Muscle layer of colon (tissue), 2 donors: ENCODE measurements around the gene PRDM11.

ENCODE experiments used
- H3K27ac ChIP-seq: one replicate; pipeline ENCODE4 v1.7.0; 2013; ENCODE audit warnings: low read depth, mild to moderate bottlenecking, low read length, moderate library complexity
- H3K27me3 ChIP-seq, 2 donors: one replicate each; pipeline ENCODE4 v1.7.0; 2013; ENCODE audit warnings: low read length in 2 of 2, mild to moderate bottlenecking in 2 of 2; ENCODE audit not compliant: insufficient read depth in 2 of 2, control insufficient read depth in 1 of 2
- H3K36me3 ChIP-seq: one replicate; pipeline ENCODE4 v1.7.0; 2013; ENCODE audit warnings: mild to moderate bottlenecking, low read length; ENCODE audit not compliant: insufficient read depth
- H3K4me1 ChIP-seq: one replicate; pipeline ENCODE4 v1.7.0; 2013; ENCODE audit warnings: mild to moderate bottlenecking, low read length; ENCODE audit not compliant: insufficient read depth
- H3K4me3 ChIP-seq, 2 donors: one replicate each; pipeline ENCODE4 v1.7.0; 2013; ENCODE audit warnings: low read length in 2 of 2, low read depth in 1 of 2, mild to moderate bottlenecking in 1 of 2, moderate library complexity in 1 of 2
- H3K9ac ChIP-seq: one replicate; pipeline ENCODE4 v1.7.0; 2013; ENCODE audit warnings: low read length
- H3K9me3 ChIP-seq: one replicate; pipeline ENCODE4 v1.7.0; 2013; ENCODE audit warnings: mild to moderate bottlenecking, low read length
- donor health status: abdominal sarcoma.
- donor health status: Adenocarcinoma of cecum.

The PRDM11 gene

DNA sequence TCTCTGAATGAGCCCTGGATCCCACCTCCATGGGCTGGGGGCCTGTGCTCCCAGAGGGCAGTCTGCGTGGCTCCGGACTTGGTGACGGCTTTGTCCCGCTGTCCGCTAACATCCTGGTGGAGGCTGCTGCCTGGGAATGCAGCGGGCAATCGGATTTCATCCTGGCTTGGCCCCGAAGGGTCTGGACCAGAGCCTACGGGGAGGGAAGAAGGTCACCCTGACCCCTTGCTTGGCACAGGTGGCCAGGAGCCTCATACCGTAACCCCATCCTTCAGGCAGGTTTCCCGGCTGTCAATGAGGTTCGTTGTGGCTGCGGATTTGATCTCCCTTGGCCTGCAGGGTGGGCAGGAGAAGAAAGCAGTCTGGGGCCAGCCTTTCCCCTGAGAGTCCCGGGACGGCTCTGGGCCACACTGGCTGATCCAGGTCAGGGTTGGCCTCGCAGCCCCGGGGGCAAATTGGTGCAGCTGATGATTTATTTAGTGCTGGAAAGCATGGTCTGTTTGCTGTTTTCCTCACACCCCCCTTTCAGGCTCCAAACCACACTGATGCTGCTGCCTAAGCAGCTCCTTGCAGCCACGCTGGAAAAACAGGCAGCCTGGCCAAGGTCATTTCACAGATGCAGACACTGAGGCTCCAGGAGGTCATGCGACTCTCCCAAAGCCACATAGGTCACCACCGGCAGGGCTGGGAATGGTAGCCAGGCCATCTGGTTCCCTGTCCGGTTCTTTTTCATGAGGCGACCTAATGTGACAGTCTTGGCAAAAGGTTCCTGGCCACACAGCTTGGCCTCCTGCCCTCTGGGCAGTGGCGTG lies 15.0 kb downstream of the PRDM11 start:
- no peaks in the 10 kb centered on the region for H3K9me3 ChIP-seq
- H3K4me3 ChIP-seq: peak overlapping the region in 1 of 2 donors; percentile 16
- no peaks in the 10 kb centered on the region for H3K27me3 ChIP-seq
- peak overlapping the region; percentile 11 for H3K9ac ChIP-seq
- peak overlapping the region; percentile 63 for H3K27ac ChIP-seq
- peaks cover 63% of the 10 kb centered on the region for H3K4me1 ChIP-seq
- no peaks in the 10 kb centered on the region for H3K36me3 ChIP-seq

DNA sequence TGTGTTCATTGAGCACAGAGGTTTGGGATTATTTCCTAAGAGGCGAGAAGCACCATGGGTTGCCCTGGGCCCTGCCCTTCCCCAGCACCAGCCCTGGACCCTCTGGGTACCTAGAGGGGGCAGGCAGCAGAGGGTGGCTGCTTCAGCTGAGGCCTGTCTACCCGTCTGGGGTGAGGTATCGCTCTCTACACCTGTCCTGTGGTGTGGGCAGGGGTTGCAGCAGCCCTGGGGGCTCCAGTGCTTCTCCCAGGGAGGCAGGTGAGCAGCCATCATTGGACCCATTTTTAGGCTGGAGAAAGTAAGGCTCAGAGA lies 15.6 kb downstream of the PRDM11 start:
- H3K4me1 ChIP-seq: peaks cover 60% of the 10 kb centered on the region
- no peaks in the 10 kb centered on the region for H3K9me3 ChIP-seq
- no peak overlapping the region for H3K9ac ChIP-seq
- H3K27me3 ChIP-seq: no peaks in the 10 kb centered on the region
- no peak overlapping the region for H3K27ac ChIP-seq
- no peak overlapping the region for H3K4me3 ChIP-seq
- H3K36me3 ChIP-seq: no peaks in the 10 kb centered on the region

DNA sequence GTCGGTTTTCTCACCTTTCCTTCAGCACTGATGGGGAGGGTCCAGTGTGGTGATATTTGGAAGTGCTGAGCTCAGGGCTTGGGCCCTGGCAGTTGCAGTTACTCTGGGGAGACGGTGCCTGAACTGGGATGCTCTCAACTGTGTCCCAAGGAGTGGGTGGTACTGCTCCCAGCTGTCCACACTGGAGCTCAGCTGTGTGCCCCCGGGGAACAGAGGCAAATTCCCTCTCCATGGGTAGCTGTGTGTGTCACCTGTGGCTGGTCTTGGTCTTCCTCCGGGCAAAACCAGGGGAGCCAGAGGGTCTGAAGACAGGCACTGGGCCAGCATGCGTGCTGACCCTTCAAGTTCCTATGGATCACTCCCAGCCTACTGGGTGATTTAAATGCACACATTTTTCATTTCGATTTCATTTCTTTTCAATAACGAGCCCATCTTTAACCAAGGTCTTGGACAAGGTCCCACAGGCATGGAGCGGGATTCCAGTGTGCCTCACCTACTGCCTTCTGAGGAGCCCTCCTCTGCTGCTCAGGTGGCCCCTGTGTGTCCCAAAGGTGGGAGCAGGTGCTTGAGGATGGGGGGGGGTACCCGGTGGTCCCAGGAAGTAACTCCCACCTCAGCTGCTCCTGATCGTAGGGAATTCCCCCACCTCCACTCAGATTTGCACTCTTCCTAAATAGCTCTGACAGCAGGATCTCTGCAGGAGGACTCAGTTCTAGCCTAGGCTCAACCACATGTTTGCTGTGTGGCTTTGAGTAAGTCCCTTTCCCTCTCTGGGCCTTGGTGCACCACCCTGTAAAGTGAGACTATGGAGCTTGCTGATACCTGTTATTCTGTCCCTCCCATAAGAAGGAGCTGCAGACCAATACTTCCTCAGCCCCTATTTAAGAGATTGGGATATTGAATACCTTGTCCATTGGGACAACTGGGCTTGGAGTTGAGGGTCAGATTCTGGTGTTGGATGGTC lies 16.8 kb downstream of the PRDM11 start:
- peaks cover 48% of the 10 kb centered on the region for H3K4me1 ChIP-seq

DNA sequence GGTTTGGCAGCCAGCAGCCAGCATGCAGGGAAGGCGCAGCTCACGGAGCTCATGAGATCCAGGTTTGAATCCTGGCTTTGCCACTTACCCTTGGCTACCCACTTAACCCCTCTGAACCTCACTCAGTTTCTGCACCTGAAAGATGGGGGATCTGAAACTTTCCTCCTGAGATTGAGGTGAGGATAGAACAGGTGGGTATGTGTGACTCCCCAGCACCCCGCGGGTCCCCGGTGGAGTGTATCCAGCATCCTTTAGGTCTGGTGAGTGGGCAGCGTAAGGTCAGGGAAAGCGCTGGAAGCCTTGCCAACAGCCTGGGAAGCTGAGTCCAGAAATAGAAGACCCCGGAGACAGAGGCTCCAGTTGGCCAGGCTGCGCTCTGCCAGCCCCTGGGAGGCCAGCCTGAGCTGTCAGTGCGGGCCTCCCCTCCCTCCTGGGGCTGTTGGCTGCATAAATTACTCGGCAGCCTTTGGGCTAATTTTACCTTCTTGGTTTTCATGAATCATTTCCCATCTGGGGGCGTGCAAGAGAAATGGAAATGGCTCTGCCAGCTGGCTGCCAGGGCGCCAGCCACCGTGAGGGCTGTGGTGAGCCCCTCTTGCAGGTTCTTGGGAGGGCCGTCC lies 17.6 kb downstream of the PRDM11 start:
- H3K36me3 ChIP-seq: no peaks in the 10 kb centered on the region
- H3K4me3 ChIP-seq: no peak overlapping the region
- no peak overlapping the region for H3K27ac ChIP-seq
- no peak overlapping the region for H3K9ac ChIP-seq
- H3K9me3 ChIP-seq: no peaks in the 10 kb centered on the region
- H3K4me1 ChIP-seq: peaks cover 41% of the 10 kb centered on the region
- no peaks in the 10 kb centered on the region for H3K27me3 ChIP-seq

More for the DNA sequence above, 16.8 kb downstream of the PRDM11 start:
- no peaks in the 10 kb centered on the region for H3K27me3 ChIP-seq
- H3K36me3 ChIP-seq: no peaks in the 10 kb centered on the region
- peak overlapping the region; percentile 7 for H3K27ac ChIP-seq
- H3K9ac ChIP-seq: no peak overlapping the region
- no peak overlapping the region for H3K4me3 ChIP-seq
- H3K9me3 ChIP-seq: no peaks in the 10 kb centered on the region

DNA sequence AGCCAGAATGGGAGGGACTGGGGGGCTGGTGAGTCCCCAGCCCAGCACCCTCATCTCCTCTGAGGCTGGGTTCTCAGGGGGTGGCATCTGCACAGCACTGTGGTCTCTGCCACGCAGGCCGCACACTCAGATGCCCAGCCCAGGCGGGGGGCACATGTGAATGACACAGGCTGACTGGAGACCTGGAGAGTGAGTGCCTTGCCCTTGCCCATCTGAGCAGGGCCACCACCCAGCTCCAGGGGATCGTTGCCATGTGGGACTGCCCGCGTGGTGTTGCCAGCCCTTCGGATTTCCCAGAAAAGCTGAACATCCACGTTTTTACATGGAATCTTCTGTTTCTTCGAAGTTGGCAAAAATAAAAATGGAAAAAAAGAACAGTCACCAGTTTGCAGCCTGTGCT lies 18.9 kb downstream of the PRDM11 start:
- Histone ChIP-seq H3K9me3 (no peaks in the 10 kb centered on the region), H3K4me1 (peaks cover 36% of the 10 kb centered on the region), H3K27ac (no peak overlapping the region), H3K36me3 (no peaks in the 10 kb centered on the region), H3K27me3 (no peaks in the 10 kb centered on the region), H3K4me3 (no peak overlapping the region), H3K9ac (no peak overlapping the region)

DNA sequence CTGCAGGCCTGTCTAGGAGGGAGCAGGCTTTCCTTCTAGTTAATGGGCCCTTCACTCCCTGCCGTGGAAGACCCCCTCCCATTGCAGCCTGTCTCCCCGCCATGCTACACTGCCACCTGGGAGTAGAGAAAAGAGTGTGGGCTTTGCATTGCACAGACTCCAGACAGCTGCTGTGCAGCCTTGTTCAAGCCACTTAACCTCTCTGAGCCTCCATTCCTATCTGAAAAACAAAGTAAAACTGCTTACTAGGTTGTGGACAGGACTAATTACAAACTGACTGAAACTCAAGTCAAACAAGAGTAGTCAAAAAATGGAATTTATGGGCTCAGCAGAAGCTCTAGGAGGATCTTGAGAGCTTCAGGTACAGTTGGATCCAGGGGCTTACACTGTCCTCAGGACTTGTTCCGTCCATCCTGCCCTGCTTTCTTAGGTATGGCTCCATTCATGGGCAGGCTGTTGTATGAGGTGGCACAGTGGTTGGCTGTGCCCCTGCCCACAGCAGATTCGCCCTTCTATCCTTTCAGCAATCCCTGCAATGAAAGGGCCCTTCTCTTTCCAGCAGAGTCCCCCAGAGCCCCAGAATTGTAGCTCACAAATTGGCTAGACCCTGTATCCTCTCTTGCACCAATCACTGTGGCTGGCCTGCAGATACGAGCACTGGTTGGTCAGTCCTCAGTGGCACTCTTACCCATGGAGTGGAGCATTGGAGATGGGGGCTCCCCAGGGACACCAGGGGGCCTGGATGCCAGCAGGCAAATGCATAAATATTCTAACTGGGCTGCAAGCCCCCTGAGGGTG lies 19.6 kb downstream of the PRDM11 start:
- Histone ChIP-seq H3K9me3 (no peaks in the 10 kb centered on the region), H3K4me1 (peaks cover 30% of the 10 kb centered on the region), H3K9ac (no peak overlapping the region), H3K36me3 (no peaks in the 10 kb centered on the region), H3K4me3 (no peak overlapping the region), H3K27ac (no peak overlapping the region), H3K27me3 (no peaks in the 10 kb centered on the region)

DNA sequence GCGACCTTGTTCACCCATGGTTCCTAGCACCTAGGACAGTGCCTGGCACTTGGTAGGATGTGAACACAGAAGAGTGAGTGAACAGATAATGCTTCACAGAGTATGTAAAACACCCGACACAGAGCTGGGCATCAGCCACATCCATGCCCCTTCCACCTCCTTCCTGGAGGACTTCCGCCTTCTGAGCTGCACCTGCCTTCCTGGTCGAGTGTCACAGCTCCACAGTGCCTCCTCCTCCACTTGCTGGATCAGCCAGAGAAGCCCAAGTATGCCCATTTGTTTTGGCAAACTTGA lies 20.1 kb downstream of the PRDM11 start:
- Histone ChIP-seq H3K27ac (no peak overlapping the region), H3K27me3 (no peaks in the 10 kb centered on the region), H3K4me1 (peaks cover 25% of the 10 kb centered on the region), H3K9ac (no peak overlapping the region), H3K4me3 (no peak overlapping the region), H3K36me3 (no peaks in the 10 kb centered on the region), H3K9me3 (no peaks in the 10 kb centered on the region)

DNA sequence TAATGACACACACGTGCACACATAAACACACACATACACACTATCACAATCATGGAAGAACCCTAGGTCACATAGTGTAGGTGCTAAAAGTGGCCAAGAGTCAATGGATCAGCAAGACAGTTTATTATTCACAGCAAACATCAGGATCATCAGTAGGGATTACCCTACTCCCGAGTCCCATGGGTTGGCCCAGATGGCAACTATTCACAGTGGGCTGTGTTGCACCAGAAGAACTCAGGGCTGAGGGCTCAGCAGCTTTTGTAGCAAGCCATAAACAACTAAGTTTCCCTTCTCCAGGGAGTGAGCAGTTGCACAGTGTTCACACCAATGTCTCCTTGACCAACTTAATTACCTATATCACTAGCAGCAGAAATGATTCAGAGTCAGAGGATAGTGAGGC lies 20.8 kb downstream of the PRDM11 start:
- H3K9me3 ChIP-seq: no peaks in the 10 kb centered on the region
- peaks cover 17% of the 10 kb centered on the region for H3K4me1 ChIP-seq
- H3K27me3 ChIP-seq: no peaks in the 10 kb centered on the region
- H3K4me3 ChIP-seq: no peak overlapping the region
- H3K27ac ChIP-seq: no peak overlapping the region
- no peaks in the 10 kb centered on the region for H3K36me3 ChIP-seq
- H3K9ac ChIP-seq: no peak overlapping the region

DNA sequence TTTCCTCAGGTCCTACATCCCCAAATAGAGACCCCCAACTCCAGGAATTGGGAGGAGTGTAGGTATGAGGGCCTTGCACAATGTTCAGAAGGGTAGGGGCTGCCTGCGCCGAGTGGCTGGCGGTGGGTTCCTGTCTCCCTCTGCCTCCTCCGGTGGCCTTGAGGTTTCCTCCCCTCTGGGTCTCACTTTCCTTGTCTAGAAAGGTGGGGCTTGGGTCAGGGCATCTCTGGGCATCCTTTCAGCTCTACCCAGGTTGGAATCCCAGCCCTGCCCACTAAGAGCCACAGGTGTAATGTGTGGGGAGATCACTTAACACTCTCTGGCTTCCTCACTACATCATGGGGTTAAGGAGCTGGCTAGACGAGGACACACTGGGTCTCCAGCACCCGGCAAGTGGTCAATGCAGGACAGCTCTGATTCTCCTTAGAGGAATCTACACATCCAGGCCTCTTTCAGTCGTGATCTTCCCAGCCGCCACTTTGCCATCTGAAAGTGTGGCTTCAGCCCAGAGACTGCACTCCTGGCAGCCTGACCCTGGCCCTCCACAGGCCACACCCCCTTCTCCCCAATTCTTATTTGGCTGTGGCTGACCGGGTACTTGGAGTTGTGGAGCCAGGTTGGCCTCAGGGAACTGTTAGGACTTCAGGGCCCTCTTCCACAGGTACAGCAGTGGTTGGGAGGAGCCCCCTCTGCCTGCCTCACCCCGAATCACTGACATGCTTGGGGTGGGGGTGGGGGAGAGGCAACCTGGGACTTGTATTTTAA lies 22.1 kb downstream of the PRDM11 start:
- Histone ChIP-seq H3K9ac (no peak overlapping the region), H3K4me1 (peaks cover 14% of the 10 kb centered on the region), H3K27me3 (no peaks in the 10 kb centered on the region), H3K36me3 (no peaks in the 10 kb centered on the region), H3K4me3 (no peak overlapping the region), H3K9me3 (no peaks in the 10 kb centered on the region), H3K27ac (no peak overlapping the region)

DNA sequence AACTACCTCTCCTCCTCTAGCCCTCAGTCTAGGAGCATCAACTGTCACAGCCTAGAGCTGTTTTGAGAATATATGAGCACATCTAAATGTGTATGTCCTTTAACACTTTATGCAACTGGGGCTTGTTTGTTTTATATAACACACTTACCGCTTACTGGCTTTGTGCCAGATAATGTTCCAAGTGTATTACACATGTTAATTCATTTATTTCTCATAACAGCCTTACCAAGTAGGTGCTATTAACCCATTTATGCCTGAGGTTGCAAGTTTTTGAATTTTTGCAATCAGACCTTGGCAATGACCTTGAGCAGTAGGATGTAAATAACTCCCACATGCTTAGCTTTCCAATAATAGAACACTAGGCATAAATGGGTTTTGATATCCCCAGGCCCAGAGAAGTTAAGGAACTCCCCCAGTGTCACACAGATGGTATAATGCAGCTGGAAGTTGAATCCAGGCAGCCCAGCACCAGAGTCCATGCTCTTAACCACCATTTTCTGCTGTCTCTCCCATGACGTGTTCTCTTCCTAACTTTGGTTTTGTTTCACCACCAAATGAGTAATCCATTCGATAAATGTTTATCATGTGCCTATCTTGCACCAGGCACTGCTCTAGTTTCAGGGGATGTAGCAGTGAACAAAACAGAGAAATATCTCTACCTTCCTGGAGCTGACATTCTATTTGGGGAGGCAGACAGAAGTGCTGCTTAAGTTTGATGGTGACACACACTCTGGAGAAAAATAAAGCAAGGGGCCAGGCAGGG lies 23.1 kb downstream of the PRDM11 start:
- Histone ChIP-seq H3K27ac (no peak overlapping the region), H3K9me3 (no peaks in the 10 kb centered on the region), H3K36me3 (no peaks in the 10 kb centered on the region)

More for the DNA sequence above, 23.1 kb downstream of the PRDM11 start:
- H3K4me1 ChIP-seq: peaks cover 7% of the 10 kb centered on the region
- H3K27me3 ChIP-seq: no peaks in the 10 kb centered on the region
- H3K9ac ChIP-seq: no peak overlapping the region
- no peak overlapping the region for H3K4me3 ChIP-seq
